Testis (tissue), 3 donors: Measurements from ENCODE around the gene ITM2C. TPM values are rescaled to one million over a fixed set of nuclear protein-coding genes. Genes with fewer than 3 reads are reported as not detected.

Experiments
- DNase-seq: peaks from one replicate; pipeline ENCODE4 v3.0.0-alpha.2; 2019
- H3K27ac ChIP-seq, 2 donors: fragments of 200-600 bp; sonication (generic); one replicate each; pipeline ENCODE4 v1.5.1; 2019
- H3K27me3 ChIP-seq: fragments of 200-600 bp; sonication (generic); one replicate; pipeline ENCODE4 v1.5.1; 2019
- H3K36me3 ChIP-seq: fragments of 200-600 bp; sonication (generic); one replicate; pipeline ENCODE4 v1.5.1; 2017; ENCODE audit warnings: low read depth; ENCODE audit errors: missing control alignments
- H3K4me1 ChIP-seq: fragments of 200-600 bp; sonication (generic); one replicate; pipeline ENCODE4 v1.5.1; 2019
- H3K4me3 ChIP-seq, 2 donors: fragments of 200-600 bp; sonication (generic); one replicate each; pipeline ENCODE4 v1.5.1; 2017 to 2019
- H3K9me3 ChIP-seq: fragments of 200-600 bp; sonication (generic); one replicate; pipeline ENCODE4 v1.5.1; 2017
- POLR2A ChIP-seq: fragments of 450-650 bp; IDR thresholded peaks from one replicate; pipeline ENCODE4 v1.6.1; 2017; ENCODE audit warnings: antibody characterized with exemption, mild to moderate bottlenecking, moderate library complexity
- WGBS, 2 donors: methylation state at CpG; one replicate each; pipeline ENCODE4 v1.1.5; 2018; 5-methylcytosine and 5-hydroxymethylcytosine counted together
- intact Hi-C: fragments of 100-400 bp; cut with DNase I; formaldehyde crosslinking; loops from one replicate; pipeline ENCODE4 v1.15.1; 2023; ENCODE audit warnings: low total_unique reads
- polyA plus RNA-seq: library from polyadenylated mRNA; stranded (reverse); fragments of 350-450 nt; fragmentation: Illumina TruSeq; extraction: RNeasy Lipid Tissue Mini Kit (QIAGEN cat#74804); gene quantifications from one replicate; pipeline ENCODE4 v1.2.3, GENCODE V29; 2014; ENCODE audit warnings: low read depth, low replicate concordance; ENCODE audit not compliant: insufficient read depth
- total RNA-seq, 2 donors: library from RNA; depleted of rRNA; stranded (reverse); fragments of >200 nt; gene quantifications; one replicate each; pipeline ENCODE4 v1.2.3, GENCODE V29; 2016
- TF ChIP-seq, protein P1 (sequence below), 3 experiments: fragments of 450-650 bp in 2 of 3; fragments of 200-600 bp in 1 of 3; sonication (generic) in 1 of 3; IDR thresholded peaks; one replicate each; pipeline ENCODE4 v1.5.1; 2016 to 2019; ENCODE audit warnings: antibody characterized with exemption in 3 of 3, mild to moderate bottlenecking in 2 of 3, moderate library complexity in 1 of 3

The ITM2C gene
- total and polyA plus RNA-seq, 3 donors from 2014 or later = 53.7 to 95.7 (median 57.8) TPM

GRCh38 chr2:230888824-230889400 is 24.2 kb downstream of the ITM2C start:
- Histone ChIP-seq H3K9me3 (no peaks in the 10 kb centered on the region), H3K4me3 (no peak overlapping the region), H3K27me3 (no peaks in the 10 kb centered on the region), H3K4me1 (peaks cover 5% of the 10 kb centered on the region), H3K36me3 (no peaks in the 10 kb centered on the region), H3K27ac (no peak overlapping the region)
- TF ChIP-seq POLR2A = no peak
- TF ChIP-seq, protein P1, sequence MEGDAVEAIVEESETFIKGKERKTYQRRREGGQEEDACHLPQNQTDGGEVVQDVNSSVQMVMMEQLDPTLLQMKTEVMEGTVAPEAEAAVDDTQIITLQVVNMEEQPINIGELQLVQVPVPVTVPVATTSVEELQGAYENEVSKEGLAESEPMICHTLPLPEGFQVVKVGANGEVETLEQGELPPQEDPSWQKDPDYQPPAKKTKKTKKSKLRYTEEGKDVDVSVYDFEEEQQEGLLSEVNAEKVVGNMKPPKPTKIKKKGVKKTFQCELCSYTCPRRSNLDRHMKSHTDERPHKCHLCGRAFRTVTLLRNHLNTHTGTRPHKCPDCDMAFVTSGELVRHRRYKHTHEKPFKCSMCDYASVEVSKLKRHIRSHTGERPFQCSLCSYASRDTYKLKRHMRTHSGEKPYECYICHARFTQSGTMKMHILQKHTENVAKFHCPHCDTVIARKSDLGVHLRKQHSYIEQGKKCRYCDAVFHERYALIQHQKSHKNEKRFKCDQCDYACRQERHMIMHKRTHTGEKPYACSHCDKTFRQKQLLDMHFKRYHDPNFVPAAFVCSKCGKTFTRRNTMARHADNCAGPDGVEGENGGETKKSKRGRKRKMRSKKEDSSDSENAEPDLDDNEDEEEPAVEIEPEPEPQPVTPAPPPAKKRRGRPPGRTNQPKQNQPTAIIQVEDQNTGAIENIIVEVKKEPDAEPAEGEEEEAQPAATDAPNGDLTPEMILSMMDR (IDR thresholded peaks at IDR 0.05) = no peak
- 89 to 93% methylated on average over 13 to 14 of the region's 14 CpGs for WGBS, 2 donors
- DNase-seq = no peak
- intact Hi-C loops = no loop called here

DNA sequence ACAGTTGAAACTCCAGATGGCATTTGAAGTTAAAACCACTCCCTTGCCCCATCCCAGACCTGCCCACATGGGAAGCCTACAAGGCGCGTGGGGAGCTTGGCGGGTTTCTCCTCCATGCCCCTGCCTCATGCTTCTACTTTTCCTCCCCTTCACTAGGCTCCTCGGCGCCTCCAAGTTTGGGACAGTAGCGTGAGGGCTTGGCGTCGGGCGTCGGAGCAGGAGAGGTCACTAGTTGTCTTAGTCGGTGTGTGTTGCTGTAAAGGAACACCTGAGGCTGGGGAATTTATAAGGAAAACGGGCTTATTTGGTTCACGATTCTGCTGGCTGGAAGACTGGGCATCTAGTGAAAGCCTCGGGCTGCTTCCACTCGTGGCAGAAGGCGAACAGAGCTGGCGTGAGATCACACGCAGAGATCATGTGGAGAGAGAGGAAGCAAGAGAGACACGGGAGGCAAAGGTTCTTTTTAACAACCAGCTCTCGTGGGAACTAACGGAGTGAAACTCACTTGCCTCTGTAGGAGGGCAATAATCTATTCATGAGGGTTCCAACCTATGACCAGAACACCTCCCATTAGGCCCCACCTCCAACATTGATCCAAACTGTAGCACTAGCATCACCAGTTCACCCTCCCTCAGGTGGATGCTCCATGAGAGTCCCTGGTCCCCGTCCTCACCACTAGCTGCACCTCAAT is 25.3 kb downstream of the ITM2C start:
- no peaks in the 10 kb centered on the region for H3K36me3 ChIP-seq
- peaks cover 5% of the 10 kb centered on the region for H3K4me1 ChIP-seq
- 91 to 95% methylated on average over 22 of the region's 22 CpGs for WGBS, 2 donors
- DNase-seq = no peak
- intact Hi-C loops = no loop called here
- no peak for TF ChIP-seq POLR2A
- TF ChIP-seq, protein P1 (IDR thresholded peaks at IDR 0.05) = no peak
- no peak overlapping the region for H3K27ac ChIP-seq
- no peak overlapping the region for H3K4me3 ChIP-seq
- H3K9me3 ChIP-seq = no peaks in the 10 kb centered on the region
- no peaks in the 10 kb centered on the region for H3K27me3 ChIP-seq

- no peak overlapping the region for H3K27ac ChIP-seq
- H3K9me3 ChIP-seq = no peaks in the 10 kb centered on the region
- TF ChIP-seq, protein P1 (IDR thresholded peaks at IDR 0.05) = no peak
- TF ChIP-seq POLR2A = no peak
- peaks cover 5% of the 10 kb centered on the region for H3K4me1 ChIP-seq
- no peak for DNase-seq
- H3K4me3 ChIP-seq = no peak overlapping the region
- no peaks in the 10 kb centered on the region for H3K27me3 ChIP-seq
- no peaks in the 10 kb centered on the region for H3K36me3 ChIP-seq
- 92% methylated on average over 4 of the region's 4 CpGs; no CpG with 5 or more reads in 1 of the 2 donors for WGBS, 2 donors
- intact Hi-C loops = no loop called here
Observed at GRCh38 chr2:230890646-230891045, 25.9 kb downstream of the ITM2C start.

GRCh38 chr2:230891064-230891463 is 26.3 kb downstream of the ITM2C start:
- 41 to 48% methylated on average over 5 of the region's 5 CpGs for WGBS, 2 donors
- intact Hi-C loops = no loop called here
- H3K27ac ChIP-seq = no peak overlapping the region

More at GRCh38 chr2:230891064-230891463, 26.3 kb downstream of the ITM2C start:
- Histone ChIP-seq H3K4me3 (no peak overlapping the region), H3K27me3 (no peaks in the 10 kb centered on the region), H3K9me3 (no peaks in the 10 kb centered on the region), H3K36me3 (no peaks in the 10 kb centered on the region), H3K4me1 (peaks cover 4% of the 10 kb centered on the region)
- TF ChIP-seq POLR2A = no peak
- TF ChIP-seq, protein P1 (IDR thresholded peaks at IDR 0.05) = no peak
- no peak for DNase-seq
